ENCODE results near the gene GORASP1. TPM values are rescaled to one million over a fixed set of nuclear protein-coding genes. Genes with fewer than 3 reads are reported as not detected.

The GORASP1 gene
- total RNA-seq, 4 donors from 2014 or later, result 86.8 to 135 (median 96.3) TPM

GRCh38 chr3:39097716-39098472 lies 9.5 kb downstream of the GORASP1 start:
- H3K27ac ChIP-seq, result no peak overlapping the region
- no peaks in the 10 kb centered on the region for H3K9me3 ChIP-seq
- H3K4me3 ChIP-seq, result no peak overlapping the region
- peaks cover 0 to 4% (median 0%) of the 10 kb centered on the region in 4 donors for H3K4me1 ChIP-seq
- in situ Hi-C loops (cut with MboI; ENCODE audit: low pct_ligation_motif_present in 1 of 4, low pct_unique_long_range_greater_than_20kb in 1 of 4, low sequenced_read_pairs in 3 of 4) (no loop called here), intact Hi-C loops (cut with DNase I; ENCODE audit: low total_unique reads) (no loop called here)
- no peak for TF ChIP-seq POLR2A (IDR thresholded peaks at IDR 0.05)
- TF ChIP-seq POLR2AphosphoS5 (IDR thresholded peaks at IDR 0.05), result no peak
- TF ChIP-seq CTCF (IDR thresholded peaks at IDR 0.05), result no peak
- TF ChIP-seq EP300 (IDR thresholded peaks at IDR 0.05; ENCODE audit: low read depth), result no peak
- no peak for DNase-seq
- no peaks in the 10 kb centered on the region for H3K27me3 ChIP-seq
- 98% methylated on average over 5 of the region's 8 CpGs; no CpG with 5 or more reads in 1 of the 2 donors for WGBS, 2 donors (ENCODE audit: low coverage in 1 of 2)
- peaks cover 0 to 38% (median 9%) of the 10 kb centered on the region in 4 donors for H3K36me3 ChIP-seq

GRCh38 chr3:39096775-39097174 lies 10.7 kb downstream of the GORASP1 start:
- no peak for DNase-seq
- Histone ChIP-seq H3K9me3 (no peaks in the 10 kb centered on the region), H3K27me3 (no peaks in the 10 kb centered on the region), H3K4me1 (peaks cover 0 to 4% (median 0%) of the 10 kb centered on the region in 4 donors), H3K27ac (no peak overlapping the region), H3K36me3 (peaks cover 0 to 44% (median 10%) of the 10 kb centered on the region in 4 donors), H3K4me3 (no peak overlapping the region)
- intact Hi-C loops (cut with DNase I; ENCODE audit: low total_unique reads), result no loop called here
- in situ Hi-C loops (cut with MboI; ENCODE audit: low pct_ligation_motif_present in 1 of 4, low pct_unique_long_range_greater_than_20kb in 1 of 4, low sequenced_read_pairs in 3 of 4), result no loop called here
- TF ChIP-seq POLR2AphosphoS5 (IDR thresholded peaks at IDR 0.05) (no peak), CTCF (IDR thresholded peaks at IDR 0.05) (no peak), POLR2A (IDR thresholded peaks at IDR 0.05) (no peak), EP300 (IDR thresholded peaks at IDR 0.05; ENCODE audit: low read depth) (no peak)
- WGBS, 2 donors (ENCODE audit: low coverage in 1 of 2), result 47% methylated on average over 3 of the region's 3 CpGs; no CpG with 5 or more reads in 1 of the 2 donors

DNA sequence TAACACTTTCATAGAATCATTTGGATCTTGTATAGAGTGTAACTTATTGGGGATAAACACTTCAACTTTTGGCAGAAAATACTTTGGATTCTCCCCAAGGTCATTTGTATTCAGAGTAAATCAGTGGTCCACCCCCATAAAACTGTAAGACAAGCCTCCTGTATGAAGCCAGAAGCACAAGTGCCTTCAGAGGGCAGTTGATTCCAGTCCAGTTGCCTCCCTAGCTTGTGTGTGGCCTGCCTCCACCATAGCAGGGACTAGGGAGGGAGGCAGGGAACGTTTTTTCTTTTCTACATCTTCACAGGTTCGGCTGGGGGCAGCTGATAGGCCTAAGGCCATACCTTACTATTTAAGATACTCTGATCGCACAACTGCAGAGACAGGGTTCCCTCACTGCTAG lies 11.6 kb downstream of the GORASP1 start:
- no peak overlapping the region for H3K27ac ChIP-seq
- in situ Hi-C loops (cut with MboI; ENCODE audit: low pct_ligation_motif_present in 1 of 4, low pct_unique_long_range_greater_than_20kb in 1 of 4, low sequenced_read_pairs in 3 of 4), result no loop called here

More for the DNA sequence above, 11.6 kb downstream of the GORASP1 start:
- Histone ChIP-seq H3K4me3 (no peak overlapping the region), H3K9me3 (no peaks in the 10 kb centered on the region), H3K27me3 (no peaks in the 10 kb centered on the region), H3K4me1 (no peaks in the 10 kb centered on the region), H3K36me3 (peaks cover 0 to 45% (median 14%) of the 10 kb centered on the region in 4 donors)
- TF ChIP-seq POLR2AphosphoS5 (IDR thresholded peaks at IDR 0.05) (no peak), EP300 (IDR thresholded peaks at IDR 0.05; ENCODE audit: low read depth) (no peak), POLR2A (IDR thresholded peaks at IDR 0.05) (no peak), CTCF (IDR thresholded peaks at IDR 0.05) (no peak)
- no peak for DNase-seq
- WGBS, 2 donors (ENCODE audit: low coverage in 1 of 2), result 83% methylated on average over 3 of the region's 3 CpGs; no CpG with 5 or more reads in 1 of the 2 donors
- intact Hi-C loops (cut with DNase I; ENCODE audit: low total_unique reads), result no loop called here
